ENCODE results near the gene AUTS2. TPM values are rescaled to one million over a fixed set of nuclear protein-coding genes. Genes with fewer than 3 reads are reported as not detected.

Gene AUTS2
- total and polyA plus RNA-seq, 10 of the 15 experiments (the other 5 are each of a cell fraction or from before 2014, with no cell fraction given) = 6.4 to 55.6 (median 21.6) TPM

DNA sequence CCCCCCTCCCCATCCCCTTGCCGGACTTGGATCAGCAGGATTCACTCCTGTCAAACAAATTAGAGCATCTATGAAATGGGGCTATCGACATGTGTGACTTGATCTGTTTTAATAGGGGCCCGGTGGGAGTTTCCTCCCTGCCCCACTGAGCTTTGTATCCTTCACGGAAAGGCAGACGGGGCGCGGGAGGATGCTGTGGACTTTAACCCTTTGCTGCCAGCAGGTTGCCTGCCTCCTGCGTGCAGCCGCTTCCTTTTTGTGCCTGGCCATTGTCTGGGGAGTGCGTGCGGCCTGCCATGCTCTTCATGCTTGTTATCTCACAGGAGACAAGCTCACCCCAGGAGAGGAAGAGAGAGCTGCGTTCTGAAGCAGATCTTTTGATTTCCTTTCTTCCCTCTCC lies 1020.9 kb downstream of the AUTS2 start (continued):
- TF ChIP-seq, protein P1, sequence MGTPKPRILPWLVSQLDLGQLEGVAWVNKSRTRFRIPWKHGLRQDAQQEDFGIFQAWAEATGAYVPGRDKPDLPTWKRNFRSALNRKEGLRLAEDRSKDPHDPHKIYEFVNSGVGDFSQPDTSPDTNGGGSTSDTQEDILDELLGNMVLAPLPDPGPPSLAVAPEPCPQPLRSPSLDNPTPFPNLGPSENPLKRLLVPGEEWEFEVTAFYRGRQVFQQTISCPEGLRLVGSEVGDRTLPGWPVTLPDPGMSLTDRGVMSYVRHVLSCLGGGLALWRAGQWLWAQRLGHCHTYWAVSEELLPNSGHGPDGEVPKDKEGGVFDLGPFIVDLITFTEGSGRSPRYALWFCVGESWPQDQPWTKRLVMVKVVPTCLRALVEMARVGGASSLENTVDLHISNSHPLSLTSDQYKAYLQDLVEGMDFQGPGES (IDR thresholded peaks at IDR 0.05) = no peak
- no peak for TF ChIP-seq MYB (IDR thresholded peaks at IDR 0.05; ENCODE audit: borderline replicate concordance, low read depth, low read length)
- no peak for TF ChIP-seq SIN3A (IDR thresholded peaks at IDR 0.05; ENCODE audit: low read depth, low read length)
- no peak for TF ChIP-seq MTA2 (IDR thresholded peaks at IDR 0.05; ENCODE audit: low read depth)
- TF ChIP-seq, protein P2, sequence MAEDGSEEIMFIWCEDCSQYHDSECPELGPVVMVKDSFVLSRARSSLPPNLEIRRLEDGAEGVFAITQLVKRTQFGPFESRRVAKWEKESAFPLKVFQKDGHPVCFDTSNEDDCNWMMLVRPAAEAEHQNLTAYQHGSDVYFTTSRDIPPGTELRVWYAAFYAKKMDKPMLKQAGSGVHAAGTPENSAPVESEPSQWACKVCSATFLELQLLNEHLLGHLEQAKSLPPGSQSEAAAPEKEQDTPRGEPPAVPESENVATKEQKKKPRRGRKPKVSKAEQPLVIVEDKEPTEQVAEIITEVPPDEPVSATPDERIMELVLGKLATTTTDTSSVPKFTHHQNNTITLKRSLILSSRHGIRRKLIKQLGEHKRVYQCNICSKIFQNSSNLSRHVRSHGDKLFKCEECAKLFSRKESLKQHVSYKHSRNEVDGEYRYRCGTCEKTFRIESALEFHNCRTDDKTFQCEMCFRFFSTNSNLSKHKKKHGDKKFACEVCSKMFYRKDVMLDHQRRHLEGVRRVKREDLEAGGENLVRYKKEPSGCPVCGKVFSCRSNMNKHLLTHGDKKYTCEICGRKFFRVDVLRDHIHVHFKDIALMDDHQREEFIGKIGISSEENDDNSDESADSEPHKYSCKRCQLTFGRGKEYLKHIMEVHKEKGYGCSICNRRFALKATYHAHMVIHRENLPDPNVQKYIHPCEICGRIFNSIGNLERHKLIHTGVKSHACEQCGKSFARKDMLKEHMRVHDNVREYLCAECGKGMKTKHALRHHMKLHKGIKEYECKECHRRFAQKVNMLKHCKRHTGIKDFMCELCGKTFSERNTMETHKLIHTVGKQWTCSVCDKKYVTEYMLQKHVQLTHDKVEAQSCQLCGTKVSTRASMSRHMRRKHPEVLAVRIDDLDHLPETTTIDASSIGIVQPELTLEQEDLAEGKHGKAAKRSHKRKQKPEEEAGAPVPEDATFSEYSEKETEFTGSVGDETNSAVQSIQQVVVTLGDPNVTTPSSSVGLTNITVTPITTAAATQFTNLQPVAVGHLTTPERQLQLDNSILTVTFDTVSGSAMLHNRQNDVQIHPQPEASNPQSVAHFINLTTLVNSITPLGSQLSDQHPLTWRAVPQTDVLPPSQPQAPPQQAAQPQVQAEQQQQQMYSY (CRISPR knock-in tag; IDR thresholded peaks at IDR 0.05) = no peak

DNA sequence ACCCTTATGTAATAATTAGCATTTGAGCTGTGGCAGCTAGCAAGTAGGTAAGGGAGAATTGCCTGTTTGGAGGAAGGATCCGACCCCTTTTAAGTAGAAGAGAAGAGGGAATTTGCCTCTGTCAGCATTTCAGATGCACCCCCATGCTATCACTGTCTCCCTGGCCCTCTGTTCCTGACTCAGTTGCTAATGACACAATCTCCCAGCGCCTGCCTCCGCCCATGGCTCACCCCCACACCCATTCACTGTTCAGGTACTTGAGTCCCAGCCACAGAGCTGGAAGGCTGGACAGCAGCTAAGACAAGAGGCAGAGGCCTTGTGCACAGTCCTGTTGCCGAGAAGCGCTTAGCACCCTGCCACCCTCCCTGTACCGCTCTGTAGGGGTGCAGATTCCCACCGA lies 1021.4 kb downstream of the AUTS2 start:
- Histone ChIP-seq H4K20me1 (ENCODE audit: control insufficient read depth, insufficient read depth) (no peaks in the 10 kb centered on the region), H3K4me1 (ENCODE audit: control insufficient read depth, insufficient read depth, low read length) (no peaks in the 10 kb centered on the region), H3K27ac (ENCODE audit: control insufficient read depth, insufficient read depth) (no peak overlapping the region), H3K4me3 (no peak overlapping the region), H3K9me3 (replicated peaks; ENCODE audit: control insufficient read depth, insufficient read depth, low read length) (no peaks in the 10 kb centered on the region), H3K4me2 (ENCODE audit: control insufficient read depth, insufficient read depth) (no peak overlapping the region), H3K36me3 (ENCODE audit: control insufficient read depth in 2 of 2, insufficient read depth in 2 of 2, low read length in 1 of 2) (no peaks in the 10 kb centered on the region; a peak in 1 of 4 replicates), H3K27me3 (replicated peaks in 1 of 2; ENCODE audit: control insufficient read depth in 2 of 2, insufficient read depth in 2 of 2, low read length in 1 of 2) (no peaks in the 10 kb centered on the region), H3K79me2 (ENCODE audit: control insufficient read depth, insufficient read depth, low read length) (no peaks in the 10 kb centered on the region), H3K9ac (ENCODE audit: control insufficient read depth, insufficient read depth, low read length) (no peak overlapping the region), H2AFZ (ENCODE audit: control insufficient read depth, low read depth, low read length) (no peak overlapping the region)
- ChIA-PET RAD21 (ENCODE audit: unreplicated experiment) (no interaction called here), SMC1A (ENCODE audit: uncharacterized antibody, unreplicated experiment) (no interaction called here), POLR2A (no interaction called here), CTCF (interaction anchor here (0.6 to 1.9 kb wide), 3 partner anchors 73 to 99 kb away, joined by 3 to 4 read pairs (median 3); no protein-coding TSS in a partner anchor)
- no peak for TF ChIP-seq STAT1 (conservative IDR thresholded peaks at IDR 0.05)
- TF ChIP-seq ZNF24 (IDR thresholded peaks at IDR 0.05) = no peak
- no peak for TF ChIP-seq MYC (IDR thresholded peaks at IDR 0.05; ENCODE audit: insufficient read depth, insufficient read length, insufficient replicate concordance, low read length, severe bottlenecking)
- no peak for TF ChIP-seq EGR1 (IDR thresholded peaks at IDR 0.05; ENCODE audit: borderline replicate concordance in 1 of 2, low read depth in 2 of 2, low read length in 2 of 2)
- FAIRE-seq = no peak
- intact Hi-C loops (cut with micrococcal nuclease; ENCODE audit: unreplicated experiment) (no loop called here), in situ Hi-C loops (cut with MboI) (no loop called here)
- 64% methylated on average over 7 of the region's 7 CpGs for WGBS (ENCODE audit: insufficient coverage, insufficient replicate concordance, low lambda C conversion rate, missing lambda C conversion rate)
- DNase-seq (ENCODE audit: low read depth, low spot score) = no peak
- ATAC-seq = no peak
- no TSS peak for BruUV-seq (replicated peaks)

Measured in GM12878 (cell line).